A673 (cell line): ENCODE data around the gene POLK.

Source experiments
- EZH2 ChIP-seq: fragments of 200-600 bp; sonication (generic); IDR thresholded peaks from 2 replicates; pipeline ENCODE4 v1.6.1; 2017; ENCODE audit warnings: borderline replicate concordance, low read depth, mild to moderate bottlenecking, mixed read lengths, antibody characterized with exemption, low read length; ENCODE audit not compliant: poor library complexity, severe bottlenecking
- TF ChIP-seq, protein P1 (sequence below): fragments of 300-800, 200-600 bp; sonication (generic); conservative IDR thresholded peaks from 2 replicates; pipeline ENCODE4 v1.5.1; 2017; ENCODE audit warnings: low read depth, mild to moderate bottlenecking, antibody characterized with exemption, low read length, moderate library complexity, mixed read lengths

DNA sequence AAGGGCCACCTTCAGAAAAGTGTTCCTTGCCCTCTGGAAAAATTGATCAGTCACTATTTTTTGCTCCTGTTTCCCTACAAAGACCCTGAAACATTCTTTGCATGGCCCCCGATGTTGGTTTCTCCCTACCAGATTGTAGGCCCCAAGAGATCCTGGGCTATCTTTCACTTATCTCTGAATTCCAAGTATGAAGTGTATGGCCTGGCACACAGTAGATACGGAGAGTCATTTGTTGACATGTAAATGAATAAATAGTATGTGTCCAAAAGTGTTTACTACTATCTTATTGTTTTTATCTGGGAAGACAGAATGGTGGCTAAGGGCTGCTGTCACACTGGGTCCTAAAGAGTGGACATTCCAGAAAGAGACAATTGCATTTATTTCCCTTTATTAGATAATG lies 92.1 kb downstream of the POLK start:
- no peak for TF ChIP-seq EZH2
- TF ChIP-seq, protein P1, sequence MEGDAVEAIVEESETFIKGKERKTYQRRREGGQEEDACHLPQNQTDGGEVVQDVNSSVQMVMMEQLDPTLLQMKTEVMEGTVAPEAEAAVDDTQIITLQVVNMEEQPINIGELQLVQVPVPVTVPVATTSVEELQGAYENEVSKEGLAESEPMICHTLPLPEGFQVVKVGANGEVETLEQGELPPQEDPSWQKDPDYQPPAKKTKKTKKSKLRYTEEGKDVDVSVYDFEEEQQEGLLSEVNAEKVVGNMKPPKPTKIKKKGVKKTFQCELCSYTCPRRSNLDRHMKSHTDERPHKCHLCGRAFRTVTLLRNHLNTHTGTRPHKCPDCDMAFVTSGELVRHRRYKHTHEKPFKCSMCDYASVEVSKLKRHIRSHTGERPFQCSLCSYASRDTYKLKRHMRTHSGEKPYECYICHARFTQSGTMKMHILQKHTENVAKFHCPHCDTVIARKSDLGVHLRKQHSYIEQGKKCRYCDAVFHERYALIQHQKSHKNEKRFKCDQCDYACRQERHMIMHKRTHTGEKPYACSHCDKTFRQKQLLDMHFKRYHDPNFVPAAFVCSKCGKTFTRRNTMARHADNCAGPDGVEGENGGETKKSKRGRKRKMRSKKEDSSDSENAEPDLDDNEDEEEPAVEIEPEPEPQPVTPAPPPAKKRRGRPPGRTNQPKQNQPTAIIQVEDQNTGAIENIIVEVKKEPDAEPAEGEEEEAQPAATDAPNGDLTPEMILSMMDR = no peak
